Caco-2 (cell line): ENCODE data around the gene CACNA1C. TPM values are rescaled to one million over a fixed set of nuclear protein-coding genes. Genes with fewer than 3 reads are reported as not detected.

Source experiments
- BruUV-seq: library from RNA; stranded (reverse); fragments of 400-500 nt; replicated peaks from 2 replicates; lab custom pipeline; 2021; lab: Mats Ljungman, UMichigan
- CTCF ChIA-PET: fragments of 300-600 bp; sonication (Branson Sonifier 250); formaldehyde crosslinking; loops from one replicate; lab custom pipeline; 2022; ENCODE audit warnings: antibody characterized with exemption; lab: Charles Lee
- POLR2A ChIA-PET: fragments of 300-600 bp; sonication (Branson Sonifier 250); formaldehyde crosslinking; loops from one replicate; lab custom pipeline; 2022; ENCODE audit warnings: antibody characterized with exemption; lab: Charles Lee
- DNase-seq, 2 experiments: peaks; one replicate each; pipeline versions ENCODE4 v3.0.0 to v3.0.0-alpha.2; 2020 to 2022
- H3K27me3 ChIP-seq: replicated peaks from 2 replicates; pipeline ENCODE4 v1.6.0; 2011; ENCODE audit warnings: low read length; ENCODE audit not compliant: control insufficient read depth, insufficient read depth
- H3K36me3 ChIP-seq: 2 replicates; pipeline ENCODE4 v1.5.1; 2011; ENCODE audit warnings: low read length; ENCODE audit not compliant: control insufficient read depth, insufficient read depth
- H3K4me1 ChIP-seq: fragments of 250-450 bp; sonication (Bioruptor Pico); 2 replicates; pipeline ENCODE4 v1.5.1; 2020; ENCODE audit warnings: mild to moderate bottlenecking
- H3K4me3 ChIP-seq: 2 replicates; pipeline ENCODE4 v1.5.1; 2011; ENCODE audit warnings: low read depth, mild to moderate bottlenecking, control low read depth, low read length
- H3K9me3 ChIP-seq: fragments of 250-450 bp; sonication (Bioruptor Pico); 2 replicates; pipeline ENCODE4 v1.5.1; 2020; ENCODE audit warnings: mild to moderate bottlenecking, moderate library complexity
- H3K27ac Mint-ChIP-seq: one replicate; pipeline ENCODE4 v1.8.0; 2022; ENCODE audit warnings: mixed read lengths; ENCODE audit not compliant: unreplicated experiment
- H3K27me3 Mint-ChIP-seq: one replicate; pipeline ENCODE4 v1.8.0; 2022; ENCODE audit warnings: mixed read lengths; ENCODE audit not compliant: insufficient read depth, unreplicated experiment
- H3K36me3 Mint-ChIP-seq: one replicate; pipeline ENCODE4 v1.8.0; 2022; ENCODE audit warnings: mild to moderate bottlenecking, mixed read lengths; ENCODE audit not compliant: insufficient read depth, unreplicated experiment
- H3K4me1 Mint-ChIP-seq: one replicate; pipeline ENCODE4 v1.8.0; 2022; ENCODE audit warnings: low read depth, mixed read lengths; ENCODE audit not compliant: unreplicated experiment
- H3K4me3 Mint-ChIP-seq: one replicate; pipeline ENCODE4 v1.8.0; 2022; ENCODE audit warnings: mild to moderate bottlenecking, moderate library complexity, mixed read lengths; ENCODE audit not compliant: unreplicated experiment
- H3K9me3 Mint-ChIP-seq: one replicate; pipeline ENCODE4 v1.8.0; 2022; ENCODE audit warnings: mixed read lengths; ENCODE audit not compliant: unreplicated experiment
- intact Hi-C: fragments of 100-400 bp; cut with micrococcal nuclease; formaldehyde crosslinking; loops from one replicate; pipeline ENCODE4 v1.10.0; 2022; ENCODE audit not compliant: unreplicated experiment
- total RNA-seq: library from RNA; stranded (reverse); gene quantifications from 2 replicates; pipeline ENCODE4 v1.2.3, GENCODE V29; 2022
- TF ChIP-seq, protein P1 (sequence below), 2 experiments: fragments of 200-600 bp in 1 of 2; IDR thresholded peaks; 1 replicate in 1 of 2; 2 replicates in 1 of 2; pipeline versions ENCODE4 v1.5.1 to v1.8.0; 2011 to 2022; ENCODE audit warnings: antibody characterized with exemption in 1 of 2, control low read depth in 1 of 2, inconsistent platforms in 1 of 2, low read depth in 1 of 2, low read length in 1 of 2, mild to moderate bottlenecking in 1 of 2, moderate library complexity in 1 of 2; ENCODE audit not compliant: insufficient read depth in 1 of 2, severe bottlenecking in 1 of 2, unreplicated experiment in 1 of 2

CACNA1C gene
- total RNA-seq, 1 experiment from 2014 or later: not detected

DNA sequence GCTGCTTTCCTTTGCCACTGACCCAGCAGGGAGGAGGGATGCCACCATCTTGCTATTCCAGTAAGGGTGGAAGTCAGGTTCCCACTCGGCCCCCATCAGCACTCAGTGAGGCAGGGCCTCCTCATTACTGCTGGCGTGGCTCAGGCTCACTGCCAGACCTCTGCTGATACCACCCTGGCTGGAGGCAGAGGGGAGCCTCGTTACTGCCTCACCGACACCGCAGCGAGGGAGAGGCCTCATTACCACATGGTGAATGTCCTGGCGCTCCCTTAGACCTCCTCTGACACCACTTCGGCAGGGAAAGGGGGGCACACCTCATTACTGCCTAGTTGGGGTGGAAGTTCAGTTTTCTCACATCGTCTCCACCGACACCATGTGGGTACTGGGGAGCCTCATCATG lies 354.1 kb downstream of the CACNA1C start:
- Mint-ChIP-seq H3K9me3 (no peaks in the 10 kb centered on the region), H3K4me1 (no peaks in the 10 kb centered on the region), H3K4me3 (no peak overlapping the region), H3K36me3 (no peaks in the 10 kb centered on the region), H3K27me3 (peaks cover 38% of the 10 kb centered on the region), H3K27ac (no peak overlapping the region)
- H3K27me3 ChIP-seq: no peaks in the 10 kb centered on the region
- no peaks in the 10 kb centered on the region for H3K36me3 ChIP-seq
- H3K9me3 ChIP-seq: no peaks in the 10 kb centered on the region
- intact Hi-C loops: no loop called here
- CTCF ChIA-PET: no interaction called here
- no TSS peak for BruUV-seq
- DNase-seq: no peak
- no peak overlapping the region for H3K4me3 ChIP-seq
- POLR2A ChIA-PET: no interaction called here
- TF ChIP-seq, protein P1, sequence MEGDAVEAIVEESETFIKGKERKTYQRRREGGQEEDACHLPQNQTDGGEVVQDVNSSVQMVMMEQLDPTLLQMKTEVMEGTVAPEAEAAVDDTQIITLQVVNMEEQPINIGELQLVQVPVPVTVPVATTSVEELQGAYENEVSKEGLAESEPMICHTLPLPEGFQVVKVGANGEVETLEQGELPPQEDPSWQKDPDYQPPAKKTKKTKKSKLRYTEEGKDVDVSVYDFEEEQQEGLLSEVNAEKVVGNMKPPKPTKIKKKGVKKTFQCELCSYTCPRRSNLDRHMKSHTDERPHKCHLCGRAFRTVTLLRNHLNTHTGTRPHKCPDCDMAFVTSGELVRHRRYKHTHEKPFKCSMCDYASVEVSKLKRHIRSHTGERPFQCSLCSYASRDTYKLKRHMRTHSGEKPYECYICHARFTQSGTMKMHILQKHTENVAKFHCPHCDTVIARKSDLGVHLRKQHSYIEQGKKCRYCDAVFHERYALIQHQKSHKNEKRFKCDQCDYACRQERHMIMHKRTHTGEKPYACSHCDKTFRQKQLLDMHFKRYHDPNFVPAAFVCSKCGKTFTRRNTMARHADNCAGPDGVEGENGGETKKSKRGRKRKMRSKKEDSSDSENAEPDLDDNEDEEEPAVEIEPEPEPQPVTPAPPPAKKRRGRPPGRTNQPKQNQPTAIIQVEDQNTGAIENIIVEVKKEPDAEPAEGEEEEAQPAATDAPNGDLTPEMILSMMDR (IDR thresholded peaks at IDR 0.05; ENCODE audit: insufficient read depth in 1 of 2, low read depth in 1 of 2, low read length in 1 of 2, severe bottlenecking in 1 of 2, unreplicated experiment in 1 of 2): no peak
- no peaks in the 10 kb centered on the region for H3K4me1 ChIP-seq

DNA sequence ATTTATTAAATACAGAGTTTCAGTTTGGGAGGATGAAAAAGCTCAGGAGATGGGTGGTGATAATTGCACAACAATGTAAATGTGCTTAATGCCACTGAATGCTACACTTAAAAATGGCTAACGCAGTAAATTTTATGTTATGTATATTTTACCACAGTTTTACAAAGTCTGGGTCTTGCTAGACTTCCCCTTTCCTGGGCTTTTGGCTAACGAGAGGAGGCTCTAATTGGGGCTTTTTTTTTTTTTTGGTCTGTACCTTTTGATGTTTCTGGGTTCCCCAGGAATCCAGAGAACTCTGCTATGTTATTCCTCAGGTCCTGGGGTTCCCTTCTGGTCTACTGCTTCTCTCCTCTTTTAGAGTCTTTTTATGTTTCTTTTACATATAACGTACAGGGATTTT lies 355.5 kb downstream of the CACNA1C start:
- BruUV-seq: no TSS peak
- H3K9me3 ChIP-seq: no peaks in the 10 kb centered on the region
- no peaks in the 10 kb centered on the region for H3K36me3 ChIP-seq
- Mint-ChIP-seq H3K27me3 (peaks cover 38% of the 10 kb centered on the region), H3K36me3 (no peaks in the 10 kb centered on the region), H3K9me3 (no peaks in the 10 kb centered on the region), H3K4me3 (no peak overlapping the region), H3K4me1 (no peaks in the 10 kb centered on the region), H3K27ac (no peak overlapping the region)
- TF ChIP-seq, protein P1 (IDR thresholded peaks at IDR 0.05; ENCODE audit: insufficient read depth in 1 of 2, low read depth in 1 of 2, low read length in 1 of 2, severe bottlenecking in 1 of 2, unreplicated experiment in 1 of 2): no peak
- no peak for DNase-seq
- H3K4me3 ChIP-seq: no peak overlapping the region
- CTCF ChIA-PET: no interaction called here
- no peaks in the 10 kb centered on the region for H3K4me1 ChIP-seq
- POLR2A ChIA-PET: no interaction called here
- intact Hi-C loops: no loop called here
- H3K27me3 ChIP-seq: no peaks in the 10 kb centered on the region

DNA sequence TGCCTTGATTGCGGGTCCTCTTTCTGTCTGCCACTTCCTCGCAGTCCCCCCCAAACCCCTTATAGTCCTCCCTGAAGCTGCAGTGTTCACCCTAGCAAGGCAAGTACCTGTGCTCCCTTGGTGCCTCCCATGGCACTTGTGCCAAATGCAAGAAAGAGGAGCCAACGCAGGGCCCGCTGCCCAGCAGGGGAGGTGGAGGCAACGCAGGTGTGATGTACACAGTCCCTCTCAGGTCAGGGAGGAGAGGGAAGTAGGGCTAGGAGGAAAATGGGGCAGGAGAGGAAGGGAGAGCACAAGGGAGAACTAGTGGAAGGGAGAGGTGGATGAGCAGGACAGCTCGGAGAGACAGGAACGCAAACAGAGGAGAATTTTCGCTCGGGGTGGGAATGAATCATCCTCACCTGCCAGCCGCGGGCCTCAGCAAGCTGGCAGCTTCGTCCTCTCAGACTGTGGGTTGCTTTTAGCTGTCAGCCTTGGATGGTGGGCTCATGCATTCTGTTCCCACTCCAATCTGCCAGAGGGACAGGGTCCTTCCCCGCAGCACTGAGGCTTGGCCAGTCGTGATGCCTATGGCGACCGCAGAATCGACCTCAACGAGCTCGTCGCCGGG lies 357.0 kb downstream of the CACNA1C start:
- ChIA-PET POLR2A (no interaction called here), CTCF (no interaction called here)
- DNase-seq: no peak
- intact Hi-C loops: no loop called here
- Histone ChIP-seq H3K36me3 (no peaks in the 10 kb centered on the region), H3K9me3 (no peaks in the 10 kb centered on the region), H3K4me3 (no peak overlapping the region), H3K4me1 (no peaks in the 10 kb centered on the region), H3K27me3 (no peaks in the 10 kb centered on the region)
- no TSS peak for BruUV-seq
- H3K9me3 Mint-ChIP-seq: no peaks in the 10 kb centered on the region
- H3K4me3 Mint-ChIP-seq: no peak overlapping the region
- no peaks in the 10 kb centered on the region for H3K36me3 Mint-ChIP-seq
- TF ChIP-seq, protein P1 (IDR thresholded peaks at IDR 0.05; ENCODE audit: insufficient read depth in 1 of 2, low read depth in 1 of 2, low read length in 1 of 2, severe bottlenecking in 1 of 2, unreplicated experiment in 1 of 2): no peak
- no peaks in the 10 kb centered on the region for H3K4me1 Mint-ChIP-seq
- H3K27ac Mint-ChIP-seq: no peak overlapping the region
- H3K27me3 Mint-ChIP-seq: peaks cover 46% of the 10 kb centered on the region
